ENCODE measurements around the gene ARSB. TPM values are rescaled to one million over a fixed set of nuclear protein-coding genes. Genes with fewer than 3 reads are reported as not detected.

ARSB gene
- polyA plus RNA-seq, 5 donors, result 14.4 to 17.8 (median 15.6) TPM

DNA sequence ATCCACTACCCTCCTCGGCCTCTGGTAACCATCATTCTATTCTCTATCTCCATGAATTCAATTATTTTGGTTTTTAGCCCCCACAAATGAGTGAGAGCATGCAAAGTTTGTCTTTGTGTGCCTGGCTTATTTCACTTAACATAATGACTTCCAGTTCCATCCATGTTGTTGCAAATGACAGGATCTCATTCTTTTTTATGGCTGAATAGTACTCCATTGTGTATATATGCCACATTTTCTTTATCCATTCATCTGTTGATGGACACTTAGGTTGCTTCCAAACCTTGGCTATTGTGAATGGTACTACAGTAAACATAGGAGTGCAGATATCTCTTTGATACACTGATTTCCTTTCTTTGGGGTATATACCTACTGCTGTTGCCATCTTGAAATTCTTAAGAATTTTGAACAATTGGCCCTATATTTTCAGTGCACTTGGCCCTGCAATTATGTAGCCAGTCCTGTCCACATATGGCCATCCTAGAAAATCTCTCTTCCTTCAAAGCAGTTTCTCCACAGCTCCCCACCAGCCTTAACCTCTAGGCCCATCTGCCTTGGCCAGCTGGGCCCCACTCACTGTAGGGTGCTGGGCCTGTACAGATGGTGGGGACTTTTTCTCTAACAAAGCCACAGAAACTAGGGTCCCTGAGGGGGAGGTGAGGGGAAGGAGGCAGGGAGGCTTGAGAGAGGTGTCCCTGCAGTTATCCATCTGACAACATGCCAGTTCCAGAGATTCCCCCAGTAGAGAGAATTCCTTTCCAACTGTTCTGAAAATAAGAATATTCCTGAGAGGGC, 254.6 kb downstream of the ARSB start:
- DNase-seq, result no peak

- DNase-seq, result no peak
Measured at GRCh38 chr5:78727786-78728761, 257.0 kb downstream of the ARSB start.

Other genes starting within 250 kb of the ARSB start
- gene DMGDH, start 84.4 kb upstream of the ARSB start, polyA plus RNA-seq (ENCODE audit: insufficient read depth in 1 of 5, insufficient read length in 5 of 5, low replicate concordance in 1 of 5), result 1 to 10 TPM; 1.4 to 2.9 (median 1.9) TPM
- 1 to 10 TPM; 1.4 to 2.3 (median 1.9) TPM for gene BHMT2, start 84.5 kb upstream of the ARSB start, polyA plus RNA-seq (ENCODE audit: insufficient read depth in 1 of 5, insufficient read length in 5 of 5, low replicate concordance in 1 of 5)
- gene BHMT, start 126.5 kb upstream of the ARSB start, polyA plus RNA-seq (ENCODE audit: insufficient read depth in 1 of 5, insufficient read length in 5 of 5, low replicate concordance in 1 of 5), result 1 to 10 TPM in 1 of 5 donors, under 1 TPM in 4; 0.26 to 1.3 (median 0.33) TPM

All from right lung (tissue), 5 donors.